GM12892 (cell line): ENCODE measurements around the gene PIN4.

ENCODE experiments used
- POLR2A ChIP-seq: IDR thresholded peaks from 2 replicates; pipeline ENCODE4 v1.6.1; 2011; ENCODE audit warnings: low read depth, low read length, control low read depth
- POLR2AphosphoS5 ChIP-seq: IDR thresholded peaks from 2 replicates; pipeline ENCODE4 v1.6.1; 2011; ENCODE audit warnings: low read depth, low read length, control low read depth
- TAF1 ChIP-seq: IDR thresholded peaks from 2 replicates; pipeline ENCODE4 v1.6.1; 2011; ENCODE audit warnings: low read depth, mild to moderate bottlenecking, control low read depth, low read length, borderline replicate concordance

- TF ChIP-seq POLR2A, result no peak
- TF ChIP-seq POLR2AphosphoS5, result no peak
- TF ChIP-seq TAF1, result no peak
Measured at GRCh38 chrX:72146527-72146926, 35.0 kb upstream of the PIN4 start.
